Activated CD8-positive, alpha-beta T cell treated with anti-CD3 and anti-CD28 coated beads, Interleukin-2, amount 10 ng/mL, durations not matched to agents 7 days and 5 days (primary cell): ENCODE results near the gene SPR. TPM values are rescaled to one million over a fixed set of nuclear protein-coding genes. Genes with fewer than 3 reads are reported as not detected.
A peak's percentile ranks its signal among the peaks of the same experiment; 100 is the strongest.

Experiments used
- ATAC-seq: fragments of 150-1000 bp; cut with Tn5 transposase; one replicate; pipeline ENCODE4 v1.10.0; 2021; ENCODE audit warnings: moderate library complexity
- CTCF ChIA-PET: fragments of 350-600 bp; sonication (Branson Sonifier 250); formaldehyde crosslinking; loops from one replicate; lab custom pipeline; 2021; ENCODE audit warnings: antibody characterized with exemption; lab: Charles Lee
- POLR2A ChIA-PET: fragments of 350-600 bp; sonication (Branson Sonifier 250); formaldehyde crosslinking; loops from one replicate; lab custom pipeline; 2021; ENCODE audit warnings: antibody characterized with exemption; lab: Charles Lee
- DNase-seq: peaks from one replicate; pipeline ENCODE4 v3.0.0-alpha.2; 2020
- H3K27ac Mint-ChIP-seq: one replicate; pipeline ENCODE4 v1.8.0; 2021; ENCODE audit warnings: mild to moderate bottlenecking, mixed read lengths
- H3K27me3 Mint-ChIP-seq: one replicate; pipeline ENCODE4 v1.8.0; 2021; ENCODE audit warnings: low read depth, mixed read lengths
- H3K36me3 Mint-ChIP-seq: one replicate; pipeline ENCODE4 v1.8.0; 2021; ENCODE audit warnings: low read depth, mixed read lengths
- H3K4me1 Mint-ChIP-seq: one replicate; pipeline ENCODE4 v1.8.0; 2021; ENCODE audit warnings: low read depth, mixed read lengths
- H3K4me3 Mint-ChIP-seq: one replicate; pipeline ENCODE4 v1.8.0; 2021; ENCODE audit warnings: mild to moderate bottlenecking, mixed read lengths
- H3K9me3 Mint-ChIP-seq: one replicate; pipeline ENCODE4 v1.8.0; 2022; ENCODE audit warnings: mixed read lengths; ENCODE audit not compliant: insufficient read depth
- total RNA-seq, 2 experiments: library from RNA; stranded (reverse); gene quantifications; one replicate each; pipeline ENCODE4 v1.2.3, GENCODE V29; 2021

The SPR gene
- total RNA-seq, 2 experiments from 2014 or later: 0.65 to 0.79 TPM

- ChIA-PET CTCF (interaction anchor here (1.5 to 2.8 kb wide), 6 partner anchors 9 to 260 kb away, joined by 3 to 10 read pairs (median 7); partner anchors contain the start of gene SPR), POLR2A (no interaction called here)
Observed at GRCh38 chr2:72917138-72917876, 30.1 kb downstream of the SPR start, which contains the start of gene EMX1. TSS of gene EMX1 (plus strand) at chr2:72917519. CDS start at chr2:72917853, 334 bp downstream.

GRCh38 chr2:72917877-72918553 lies 30.8 kb downstream of the SPR start:
- H3K27ac Mint-ChIP-seq: no peak overlapping the region
- ATAC-seq (no peak), DNase-seq (no peak)
- peaks cover 30% of the 10 kb centered on the region for H3K4me1 Mint-ChIP-seq
- no peaks in the 10 kb centered on the region for H3K9me3 Mint-ChIP-seq
- POLR2A ChIA-PET: no interaction called here
- H3K27me3 Mint-ChIP-seq: peaks cover 78% of the 10 kb centered on the region
- CTCF ChIA-PET: interaction anchor here (1.6 to 2.8 kb wide), 3 partner anchors 8 to 56 kb away, joined by 5 to 10 read pairs (median 9); no protein-coding TSS in a partner anchor
- no peak overlapping the region for H3K4me3 Mint-ChIP-seq
- no peaks in the 10 kb centered on the region for H3K36me3 Mint-ChIP-seq

More at GRCh38 chr2:72917138-72917876, 30.1 kb downstream of the SPR start, which contains the start of gene EMX1:
- peak; percentile 54 for DNase-seq
- no peaks in the 10 kb centered on the region for H3K36me3 Mint-ChIP-seq
- peaks cover 76% of the 10 kb centered on the region for H3K27me3 Mint-ChIP-seq
- H3K27ac Mint-ChIP-seq: no peak within 1 kb of the TSS
- peak; percentile 47 for ATAC-seq
- peaks cover 30% of the 10 kb centered on the region for H3K4me1 Mint-ChIP-seq
- no peaks in the 10 kb centered on the region for H3K9me3 Mint-ChIP-seq
- peak within 1 kb of the TSS; percentile 58 for H3K4me3 Mint-ChIP-seq

- Mint-ChIP-seq H3K36me3 (no peaks in the 10 kb centered on the region), H3K4me3 (no peak overlapping the region), H3K27ac (no peak overlapping the region), H3K9me3 (no peaks in the 10 kb centered on the region), H3K27me3 (peaks cover 75% of the 10 kb centered on the region), H3K4me1 (peaks cover 40% of the 10 kb centered on the region)
- DNase-seq: no peak
- ChIA-PET POLR2A (no interaction called here), CTCF (no interaction called here)
- no peak for ATAC-seq
Observed at GRCh38 chr2:72919414-72920317, 32.5 kb downstream of the SPR start.

- Mint-ChIP-seq H3K4me1 (peaks cover 38% of the 10 kb centered on the region), H3K4me3 (peak overlapping the region; percentile 43), H3K9me3 (no peaks in the 10 kb centered on the region), H3K27me3 (peaks cover 72% of the 10 kb centered on the region), H3K36me3 (no peaks in the 10 kb centered on the region), H3K27ac (no peak overlapping the region)
- CTCF ChIA-PET: interaction anchor here (1.5 kb wide), 1 partner anchor 54 kb away, joined by 4 read pairs; no protein-coding TSS in a partner anchor
- POLR2A ChIA-PET: no interaction called here
- peak; percentile 35 for DNase-seq
- ATAC-seq: peak; percentile 5
Observed at GRCh38 chr2:72920318-72921087, 33.3 kb downstream of the SPR start.

- no peak for DNase-seq
- peaks cover 71% of the 10 kb centered on the region for H3K27me3 Mint-ChIP-seq
- ChIA-PET CTCF (interaction anchor here (1.5 kb wide), 1 partner anchor 53 kb away, joined by 4 read pairs; no protein-coding TSS in a partner anchor), POLR2A (no interaction called here)
- no peaks in the 10 kb centered on the region for H3K36me3 Mint-ChIP-seq
- H3K9me3 Mint-ChIP-seq: no peaks in the 10 kb centered on the region
- ATAC-seq: no peak
- no peak overlapping the region for H3K4me3 Mint-ChIP-seq
- H3K4me1 Mint-ChIP-seq: peaks cover 37% of the 10 kb centered on the region
- H3K27ac Mint-ChIP-seq: no peak overlapping the region
Observed at GRCh38 chr2:72921088-72921851, 34.1 kb downstream of the SPR start.

- POLR2A ChIA-PET: no interaction called here
Observed at GRCh38 chr2:72921853-72922252, 34.6 kb downstream of the SPR start.

GRCh38 chr2:72923833-72924352 lies 36.7 kb downstream of the SPR start:
- Mint-ChIP-seq H3K9me3 (no peaks in the 10 kb centered on the region), H3K4me3 (no peak overlapping the region), H3K27ac (no peak overlapping the region), H3K4me1 (peaks cover 24% of the 10 kb centered on the region), H3K27me3 (peaks cover 57% of the 10 kb centered on the region), H3K36me3 (no peaks in the 10 kb centered on the region)
- DNase-seq (no peak), ATAC-seq (peak; percentile 74)
- POLR2A ChIA-PET: no interaction called here
- CTCF ChIA-PET: no interaction called here

More at GRCh38 chr2:72921853-72922252, 34.6 kb downstream of the SPR start:
- no peak overlapping the region for H3K27ac Mint-ChIP-seq
- DNase-seq (no peak), ATAC-seq (no peak)
- H3K4me3 Mint-ChIP-seq: no peak overlapping the region
- H3K9me3 Mint-ChIP-seq: no peaks in the 10 kb centered on the region
- peaks cover 66% of the 10 kb centered on the region for H3K27me3 Mint-ChIP-seq
- CTCF ChIA-PET: interaction anchor here (0.8 to 1.5 kb wide), 3 partner anchors 30 to 52 kb away, joined by 3 to 4 read pairs (median 3); no protein-coding TSS in a partner anchor
- peaks cover 31% of the 10 kb centered on the region for H3K4me1 Mint-ChIP-seq
- no peaks in the 10 kb centered on the region for H3K36me3 Mint-ChIP-seq

GRCh38 chr2:72924353-72925240 lies 37.4 kb downstream of the SPR start:
- Mint-ChIP-seq H3K4me1 (peaks cover 20% of the 10 kb centered on the region), H3K27ac (no peak overlapping the region), H3K4me3 (no peak overlapping the region), H3K27me3 (peaks cover 50% of the 10 kb centered on the region), H3K9me3 (no peaks in the 10 kb centered on the region), H3K36me3 (no peaks in the 10 kb centered on the region)
- POLR2A ChIA-PET: no interaction called here
- CTCF ChIA-PET: interaction anchor here (4.1 to 4.7 kb wide), 2 partner anchors 31 to 49 kb away, joined by 23 to 34 read pairs; no protein-coding TSS in a partner anchor
- DNase-seq (peak; percentile 55), ATAC-seq (no peak)

- peaks cover 43% of the 10 kb centered on the region for H3K27me3 Mint-ChIP-seq
- H3K4me1 Mint-ChIP-seq: peaks cover 17% of the 10 kb centered on the region
- POLR2A ChIA-PET: interaction anchor here (2.1 kb wide), 1 partner anchor 29 kb away, joined by 6 read pairs; no protein-coding TSS in a partner anchor
- CTCF ChIA-PET: interaction anchor here (1.5 to 4.7 kb wide), 5 partner anchors 8 to 252 kb away, joined by 4 to 34 read pairs (median 10); partner anchors contain the start of genes EMX1 and SPR
- no peak overlapping the region for H3K4me3 Mint-ChIP-seq
- no peak for ATAC-seq
- H3K9me3 Mint-ChIP-seq: no peaks in the 10 kb centered on the region
- no peak overlapping the region for H3K27ac Mint-ChIP-seq
- no peaks in the 10 kb centered on the region for H3K36me3 Mint-ChIP-seq
- DNase-seq: no peak
Observed at GRCh38 chr2:72925328-72925943, 38.2 kb downstream of the SPR start.
